HepG2 (cell line): ENCODE data around the gene WDCP. TPM values are rescaled to one million over a fixed set of nuclear protein-coding genes. Genes with fewer than 3 reads are reported as not detected.

ENCODE experiments used
- GABPA ChIP-seq, 2 experiments: IDR thresholded peaks; 2 replicates each; pipeline ENCODE4 v1.6.1; 2011 to 2016; ENCODE audit warnings: low read depth in 2 of 2, low read length in 1 of 2, missing biosample characterization in 1 of 2, missing genetic modification characterization in 1 of 2
- GMEB1 ChIP-seq: sonication (generic); formaldehyde crosslinking; IDR thresholded peaks from 2 replicates; pipeline ENCODE4 v1.5.1; 2020; ENCODE audit warnings: missing genetic modification reagents, mild to moderate bottlenecking, borderline replicate concordance
- JARID2 ChIP-seq: sonication (generic); formaldehyde crosslinking; IDR thresholded peaks from 2 replicates; pipeline ENCODE4 v1.8.1; 2023; ENCODE audit warnings: missing genetic modification reagents, inconsistent platforms; ENCODE audit not compliant: insufficient replicate concordance
- ZBTB40 ChIP-seq, 2 experiments: fragments of 450-650 bp in 1 of 2; sonication (generic) in 1 of 2; formaldehyde crosslinking in 1 of 2; IDR thresholded peaks; 2 replicates each; pipeline versions ENCODE4 v1.6.1 to v1.8.0; 2016 to 2022; ENCODE audit warnings: antibody characterized with exemption in 1 of 2, mild to moderate bottlenecking in 1 of 2, missing genetic modification reagents in 1 of 2
- ZNF205 ChIP-seq: IDR thresholded peaks from 2 replicates; pipeline ENCODE4 v1.6.1; 2018; ENCODE audit warnings: missing biosample characterization, missing genetic modification reagents
- ZNF430 ChIP-seq: sonication (generic); formaldehyde crosslinking; IDR thresholded peaks from 2 replicates; pipeline ENCODE4 v1.9.0; 2021; ENCODE audit warnings: mild to moderate bottlenecking, missing genetic modification reagents
- ZNF431 ChIP-seq: sonication (generic); formaldehyde crosslinking; IDR thresholded peaks from 2 replicates; pipeline ENCODE4 v1.9.0; 2022; ENCODE audit warnings: missing genetic modification reagents, low read depth, mild to moderate bottlenecking, borderline replicate concordance
- ZNF484 ChIP-seq: sonication (generic); formaldehyde crosslinking; IDR thresholded peaks from 2 replicates; pipeline ENCODE4 v1.5.1; 2020; ENCODE audit warnings: mild to moderate bottlenecking, low read depth, missing genetic modification reagents, borderline replicate concordance
- ZNF501 ChIP-seq: sonication (generic); formaldehyde crosslinking; IDR thresholded peaks from 2 replicates; pipeline ENCODE4 v1.5.1; 2020; ENCODE audit warnings: mild to moderate bottlenecking, moderate library complexity, missing genetic modification reagents
- ZNF687 ChIP-seq: sonication (generic); formaldehyde crosslinking; IDR thresholded peaks from 2 replicates; pipeline ENCODE4 v1.5.1; 2020; ENCODE audit warnings: mild to moderate bottlenecking, missing genetic modification reagents, moderate library complexity
- ZSCAN31 ChIP-seq: sonication (generic); formaldehyde crosslinking; IDR thresholded peaks from 2 replicates; pipeline ENCODE4 v1.5.0; 2020; ENCODE audit warnings: low read depth, mild to moderate bottlenecking, missing genetic modification reagents
- polyA plus RNA-seq, 8 experiments: library from polyadenylated mRNA; depleted of rRNA in 3 of 8; stranded (reverse) in 7 of 8; unstranded in 1 of 8; fragments of >200 nt; fragmentation: Illumina TruSeq in 4 of 8; extraction: Trizol in 4 of 8; gene quantifications; 2 replicates each; pipeline versions ENCODE4 v1.2.1 to v1.2.3, GENCODE V29; 2011 to 2016; ENCODE audit warnings: low read depth in 4 of 8, missing spikeins in 1 of 8, mixed read lengths in 1 of 8; ENCODE audit not compliant: insufficient read depth in 1 of 8
- total RNA-seq, 5 experiments: library from RNA; depleted of rRNA; stranded (reverse); fragments of >200 nt; fragmentation: Illumina TruSeq; extraction: Trizol; gene quantifications; 2 replicates each; pipeline ENCODE4 v1.2.3, GENCODE V29; 2016; ENCODE audit warnings: low read depth in 1 of 5

Gene WDCP
- total and polyA plus RNA-seq, 2 of the 13 experiments (the other 11 are each of a cell fraction or from before 2014, with no cell fraction given): 17.4 to 22.6 TPM

DNA sequence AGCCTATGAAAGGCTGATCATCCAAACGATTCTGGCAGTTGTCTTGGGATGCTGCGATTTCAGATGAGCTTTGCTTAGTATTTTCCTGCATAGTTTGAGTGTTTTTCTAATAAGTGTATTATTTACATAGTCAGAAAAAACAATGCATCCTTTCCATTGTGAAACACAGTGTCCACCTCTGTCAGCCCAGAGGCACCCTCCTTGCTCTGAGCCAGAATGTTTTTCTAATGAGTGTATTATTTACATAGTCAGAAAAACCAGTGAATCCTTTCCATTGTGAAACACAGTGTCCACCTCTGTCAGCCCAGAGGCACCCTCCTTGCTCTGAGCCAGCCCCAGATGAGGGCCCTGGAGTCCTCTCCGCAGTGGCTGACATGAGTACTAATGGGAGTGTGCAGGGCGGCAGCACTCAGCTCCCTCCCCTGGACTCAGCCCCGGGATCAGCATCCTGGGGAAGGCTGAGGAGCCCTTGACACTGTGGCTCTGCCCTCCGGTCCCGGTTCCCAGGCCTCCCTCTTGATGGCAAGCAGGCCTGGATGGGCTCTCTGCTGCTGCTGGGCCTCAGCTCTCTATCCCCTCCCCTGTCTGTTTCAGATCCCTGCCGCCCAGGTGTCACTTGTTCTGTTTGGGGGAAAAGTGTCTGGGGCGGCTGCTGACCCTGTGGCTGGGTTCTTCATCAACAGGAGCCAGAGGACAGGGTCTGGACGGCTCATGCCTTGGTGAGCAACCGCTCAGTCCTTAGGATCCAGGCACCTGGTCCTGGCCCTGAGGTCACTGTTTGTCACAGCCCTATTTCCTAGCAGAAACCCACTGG, 31.4 kb downstream of the WDCP start (continued):
- no peak for TF ChIP-seq ZBTB40 (IDR thresholded peaks at IDR 0.05)
- TF ChIP-seq ZBTB40 (CRISPR knock-in tag; IDR thresholded peaks at IDR 0.05): peak; percentile 60; the same call in 1 of the 2 replicates
- TF ChIP-seq ZNF687 (CRISPR knock-in tag): peak; percentile 88
- no peak for TF ChIP-seq ZNF484 (CRISPR knock-in tag)
- TF ChIP-seq ZNF501 (CRISPR knock-in tag): peak; percentile 45
- peak; percentile 58; the same call in 1 of the 2 replicates for TF ChIP-seq ZNF431
- peak; percentile 66; the same call in 1 of the 2 replicates for TF ChIP-seq ZNF430 (CRISPR knock-in tag)
- peak; percentile 79 for TF ChIP-seq ZSCAN31 (CRISPR knock-in tag)
- peak; percentile 33; the same call in 1 of the 2 replicates for TF ChIP-seq GMEB1
- peak; percentile 81 for TF ChIP-seq ZNF205
- TF ChIP-seq GABPA (IDR thresholded peaks at IDR 0.05; ENCODE audit: low read depth, low read length): no peak
- peak; percentile 29; the same call in 1 of the 2 replicates for TF ChIP-seq GABPA (CRISPR knock-in tag; IDR thresholded peaks at IDR 0.05; ENCODE audit: low read depth)
- no peak for TF ChIP-seq JARID2
